Measurements from ENCODE around the gene GFRA1. TPM values are rescaled to one million over a fixed set of nuclear protein-coding genes. Genes with fewer than 3 reads are reported as not detected.

GFRA1 gene
- total and polyA plus RNA-seq, 2 of the 8 experiments (the other 6 are each of a cell fraction or from before 2014, with no cell fraction given) = 1.1 to 2.0 TPM

DNA sequence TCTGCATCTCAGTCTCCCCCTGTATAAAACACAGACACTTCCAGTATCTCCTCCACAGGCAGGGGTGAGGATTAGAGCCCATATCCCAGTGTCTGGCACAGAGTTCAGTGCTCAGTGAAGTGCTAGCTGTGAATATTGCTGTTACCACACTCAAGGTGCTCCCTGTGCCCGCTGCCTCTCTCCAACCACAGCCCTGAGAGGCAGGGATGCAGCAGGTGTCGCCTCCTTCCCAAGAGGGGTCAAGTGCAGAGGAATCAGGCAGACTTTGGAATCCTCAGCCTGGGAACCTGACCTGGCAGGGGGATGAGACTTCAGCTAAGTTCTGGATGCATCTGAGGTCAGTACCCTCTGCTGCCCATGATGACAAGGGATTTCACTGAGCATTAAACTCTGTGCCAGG is 163.1 kb downstream of the GFRA1 start (continued):
- TF ChIP-seq, protein P1, sequence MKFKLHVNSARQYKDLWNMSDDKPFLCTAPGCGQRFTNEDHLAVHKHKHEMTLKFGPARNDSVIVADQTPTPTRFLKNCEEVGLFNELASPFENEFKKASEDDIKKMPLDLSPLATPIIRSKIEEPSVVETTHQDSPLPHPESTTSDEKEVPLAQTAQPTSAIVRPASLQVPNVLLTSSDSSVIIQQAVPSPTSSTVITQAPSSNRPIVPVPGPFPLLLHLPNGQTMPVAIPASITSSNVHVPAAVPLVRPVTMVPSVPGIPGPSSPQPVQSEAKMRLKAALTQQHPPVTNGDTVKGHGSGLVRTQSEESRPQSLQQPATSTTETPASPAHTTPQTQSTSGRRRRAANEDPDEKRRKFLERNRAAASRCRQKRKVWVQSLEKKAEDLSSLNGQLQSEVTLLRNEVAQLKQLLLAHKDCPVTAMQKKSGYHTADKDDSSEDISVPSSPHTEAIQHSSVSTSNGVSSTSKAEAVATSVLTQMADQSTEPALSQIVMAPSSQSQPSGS (IDR thresholded peaks at IDR 0.05; ENCODE audit: low read length) = no peak
- TF ChIP-seq, protein P2, sequence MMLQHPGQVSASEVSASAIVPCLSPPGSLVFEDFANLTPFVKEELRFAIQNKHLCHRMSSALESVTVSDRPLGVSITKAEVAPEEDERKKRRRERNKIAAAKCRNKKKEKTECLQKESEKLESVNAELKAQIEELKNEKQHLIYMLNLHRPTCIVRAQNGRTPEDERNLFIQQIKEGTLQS (IDR thresholded peaks at IDR 0.05; ENCODE audit: insufficient read depth, low read depth, low read length) = no peak
- TF ChIP-seq RBBP5 (IDR thresholded peaks at IDR 0.05; ENCODE audit: borderline replicate concordance, low read depth, low read length) (no peak), TEAD4 (IDR thresholded peaks at IDR 0.05; ENCODE audit: low read depth, low read length) (no peak), JUN (IDR thresholded peaks at IDR 0.05; ENCODE audit: low read depth, low read length) (no peak), TAF7 (optimal IDR thresholded peaks at IDR 0.05; ENCODE audit: borderline replicate concordance, low read depth, low read length) (no peak), SUZ12 (IDR thresholded peaks at IDR 0.05; ENCODE audit: low read length) (no peak), TAF1 (IDR thresholded peaks at IDR 0.05; ENCODE audit: low read depth, low read length) (no peak)
